T-helper 22 cell (primary cell): ENCODE results near the gene OR56A4.
"Not testable (repeated sequence)": the region's sequence is repeated elsewhere in the genome, so short reads cannot be mapped to it uniquely, and the experiment has no call there.

Experiments
- DNase-seq: peaks from one replicate; pipeline ENCODE4 v3.0.0-alpha.2; 2020; ENCODE audit warnings: low read depth

OR56A4 gene

DNA sequence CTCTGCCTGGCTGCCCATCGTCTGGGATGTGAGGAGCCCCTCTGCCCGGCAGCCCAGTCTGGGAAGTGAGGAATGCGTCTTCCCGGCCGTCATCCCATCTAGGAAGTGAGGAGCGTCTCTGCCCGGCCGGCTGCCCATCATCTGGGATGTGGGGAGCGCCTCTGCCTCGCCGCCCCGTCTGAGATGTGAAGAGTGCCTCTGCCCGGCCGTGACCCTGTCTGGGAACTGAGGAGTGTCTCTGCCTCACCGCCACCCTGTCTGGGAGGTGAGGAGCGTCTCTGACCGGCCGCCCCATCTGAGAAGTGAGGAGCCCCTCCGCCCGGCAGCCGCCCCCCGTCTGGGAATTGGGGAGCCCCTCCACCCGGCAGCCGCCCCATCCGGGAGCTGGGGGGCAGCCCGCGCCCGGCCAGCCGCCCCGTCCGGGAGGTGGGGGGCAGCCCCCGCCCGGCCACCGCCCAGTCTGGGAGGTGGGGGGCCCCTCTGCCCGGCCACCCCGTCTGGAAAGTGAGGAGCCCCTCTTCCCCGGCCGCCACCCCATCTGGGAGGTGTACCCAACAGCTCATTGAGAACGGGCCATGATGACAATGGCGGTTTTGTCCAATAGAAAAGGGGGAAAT, 45.9 kb downstream of the OR56A4 start:
- not testable (repeated sequence) for DNase-seq

DNA sequence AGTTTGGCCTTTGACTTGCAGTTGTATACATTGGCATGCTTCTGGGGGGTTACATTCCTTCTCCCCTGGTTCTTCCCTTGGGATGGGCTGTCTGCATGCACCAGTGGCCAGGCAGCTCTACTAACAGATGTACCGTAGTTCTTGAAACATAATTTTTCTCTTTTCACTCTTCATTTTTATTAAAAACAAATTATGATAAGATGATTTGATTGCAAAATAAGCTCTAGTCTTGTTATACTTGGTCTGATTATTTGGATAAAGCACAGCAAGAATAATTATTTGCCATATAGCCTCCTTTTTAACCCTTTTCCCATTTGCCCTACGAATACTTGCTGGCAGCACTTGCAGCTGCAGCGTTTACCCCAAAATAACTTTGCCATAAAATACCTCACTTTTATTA, 51.2 kb downstream of the OR56A4 start:
- DNase-seq = no peak
